ENCODE results near the gene TBX1.

The TBX1 gene

GRCh38 chr22:19802001-19802893 is 41.7 kb downstream of the TBX1 start:
- DNase-seq: no peak

DNA sequence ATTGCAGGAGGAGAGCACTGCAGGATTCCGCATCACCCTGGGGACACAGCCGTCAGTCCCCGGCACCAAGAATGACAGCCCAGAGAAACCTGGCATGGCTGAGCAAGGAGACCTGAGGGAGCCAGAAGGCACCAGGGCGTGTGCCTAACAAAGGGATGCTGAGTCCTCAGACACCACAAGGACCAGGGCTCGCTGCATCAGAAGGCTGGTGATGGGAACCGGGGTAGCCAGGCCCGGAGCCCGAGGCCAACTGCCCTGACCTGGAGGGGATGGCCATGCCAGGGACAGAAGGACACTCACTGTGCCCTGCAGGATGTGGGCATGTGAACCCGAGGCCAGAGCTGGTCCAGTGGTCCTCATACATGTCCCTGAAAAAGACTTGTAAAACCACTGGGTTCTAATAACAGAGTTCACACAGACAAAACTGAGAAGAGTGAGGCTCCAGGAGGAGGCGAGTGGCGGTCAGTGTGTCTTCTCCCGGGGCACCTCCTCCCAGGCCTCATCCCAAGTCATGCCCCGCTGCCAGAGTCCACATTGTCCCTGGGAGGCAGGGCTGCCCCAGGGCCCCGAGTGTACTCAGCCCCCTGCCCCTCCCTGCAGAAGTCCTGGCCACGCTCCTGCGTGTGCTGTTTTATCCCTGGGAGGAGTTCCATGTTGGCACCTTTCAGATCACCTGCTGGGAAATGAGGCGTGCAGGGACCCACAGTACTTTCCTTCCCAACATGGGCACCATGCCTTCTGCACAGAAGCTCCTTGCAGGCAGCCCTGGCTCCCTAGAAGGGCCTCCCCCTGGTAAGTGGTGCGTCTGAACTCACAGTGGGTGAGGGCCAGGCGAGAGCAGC is 42.5 kb downstream of the TBX1 start:
- no peak for DNase-seq

DNA sequence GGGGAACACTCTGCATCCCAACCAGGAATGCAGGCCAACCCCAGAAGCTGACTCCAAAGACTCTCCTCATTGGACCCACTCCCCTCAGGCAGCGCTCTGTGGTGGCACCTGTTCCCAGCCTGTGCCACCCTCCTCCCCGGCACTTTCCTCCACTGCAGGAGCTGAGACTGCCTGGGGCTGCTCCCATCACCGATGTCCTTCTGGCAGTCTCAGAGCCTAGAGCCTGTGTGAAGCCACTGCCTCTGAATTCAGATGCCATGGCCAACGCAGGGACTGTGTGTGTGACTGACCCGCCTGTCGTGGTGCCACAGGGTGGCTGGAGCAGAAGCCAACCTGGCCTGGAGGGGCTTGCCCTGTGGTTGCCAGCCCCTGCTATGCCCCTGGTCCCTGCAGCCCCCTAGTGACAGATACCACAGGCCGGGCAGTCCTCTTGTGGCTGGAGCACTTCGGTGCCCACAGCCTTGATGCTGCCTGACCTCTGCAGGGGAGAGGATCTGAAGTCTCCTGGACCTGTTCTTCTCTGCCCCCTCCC is 43.2 kb downstream of the TBX1 start:
- DNase-seq: no peak

- no peak for DNase-seq
These were observed 45.2 kb downstream of the TBX1 start for GRCh38 chr22:19805821-19806212.

GRCh38 chr22:19806213-19807160 is 45.9 kb downstream of the TBX1 start:
- peak; percentile 31 for DNase-seq

- no peak for DNase-seq
These were observed 46.8 kb downstream of the TBX1 start for GRCh38 chr22:19807161-19807913.

- DNase-seq: no peak
These were observed 47.6 kb downstream of the TBX1 start for GRCh38 chr22:19807914-19808872.

GRCh38 chr22:19808873-19809478 is 48.4 kb downstream of the TBX1 start:
- no peak for DNase-seq

DNA sequence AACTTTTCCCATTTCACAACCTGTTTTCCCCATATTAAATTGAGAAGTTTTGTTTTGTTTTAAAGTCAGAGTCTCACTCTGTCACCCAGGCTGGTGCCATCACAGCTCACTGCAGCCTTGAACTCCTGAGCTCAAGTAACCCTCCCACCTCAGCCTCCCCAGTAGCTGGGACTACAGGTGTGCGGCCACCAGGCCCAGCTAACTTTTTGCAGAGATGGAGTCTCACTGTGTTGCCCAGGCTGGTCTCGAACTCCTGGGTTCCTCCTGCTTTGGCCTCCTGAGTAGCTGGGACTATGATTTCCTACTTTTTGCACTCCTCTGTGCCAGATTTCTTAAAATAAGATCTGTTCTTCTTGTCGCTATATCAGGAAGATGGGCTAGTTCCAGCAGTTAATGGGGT is 49.2 kb downstream of the TBX1 start:
- DNase-seq: no peak

DNA sequence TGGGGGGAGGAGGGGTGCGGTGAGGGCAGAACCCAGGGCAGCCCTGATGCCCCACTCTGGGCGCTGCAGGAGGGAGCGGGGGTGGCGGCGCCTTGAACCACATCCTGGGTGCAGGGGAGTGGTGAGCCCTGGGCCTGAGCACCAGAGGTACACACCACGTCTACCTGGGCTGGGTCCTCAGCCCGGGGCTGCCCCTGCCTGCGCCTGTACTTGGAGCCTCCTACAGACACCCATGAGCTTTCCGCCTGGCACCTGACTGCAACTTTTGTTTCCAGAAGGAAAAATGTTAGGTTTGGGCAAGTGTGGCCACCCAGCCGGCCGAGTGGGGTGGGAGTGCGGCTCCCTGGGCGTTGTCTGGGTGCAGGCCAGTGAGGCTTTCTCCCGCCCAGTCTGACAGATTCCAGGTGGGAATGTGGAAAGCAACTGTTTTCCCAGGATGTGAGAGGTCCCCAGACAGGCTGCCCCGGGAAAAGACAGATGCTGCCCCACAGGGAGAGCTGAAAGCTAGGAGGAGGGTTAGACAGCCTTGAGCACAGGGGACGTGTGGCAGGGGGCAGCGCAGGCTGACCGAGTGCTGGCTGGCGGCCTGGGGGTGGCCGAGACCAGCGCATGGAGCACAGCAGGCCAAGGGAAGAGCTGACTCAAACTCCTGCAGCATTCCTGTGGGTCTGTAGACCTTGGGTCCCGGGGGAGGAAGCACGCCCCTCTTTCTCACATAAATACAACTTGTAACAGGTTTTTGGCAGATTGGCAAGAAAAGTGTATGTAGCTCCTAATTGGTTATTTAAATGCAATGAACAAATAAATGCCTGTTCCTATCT is 50.0 kb downstream of the TBX1 start:
- DNase-seq: no peak

DNA sequence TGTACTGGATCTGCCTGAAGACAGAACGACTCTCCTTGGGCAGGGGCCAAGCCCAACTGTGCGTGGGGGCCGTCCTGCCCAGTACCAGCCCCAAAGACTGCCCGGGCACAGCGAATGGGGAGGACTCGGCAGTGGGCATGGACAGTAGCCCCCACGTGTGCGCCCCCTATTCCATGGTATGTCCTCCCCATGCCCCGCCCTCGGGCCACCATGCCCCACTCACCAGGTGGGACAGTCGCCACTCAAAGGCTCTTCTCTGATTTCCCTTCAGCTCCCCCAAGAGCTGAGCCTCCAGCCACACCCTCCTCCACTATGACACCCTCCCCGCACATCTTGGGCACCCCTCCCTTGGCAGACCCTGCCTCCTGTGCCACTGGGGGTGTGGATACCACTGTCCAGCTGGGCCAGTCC is 50.6 kb downstream of the TBX1 start:
- no peak for DNase-seq

DNA sequence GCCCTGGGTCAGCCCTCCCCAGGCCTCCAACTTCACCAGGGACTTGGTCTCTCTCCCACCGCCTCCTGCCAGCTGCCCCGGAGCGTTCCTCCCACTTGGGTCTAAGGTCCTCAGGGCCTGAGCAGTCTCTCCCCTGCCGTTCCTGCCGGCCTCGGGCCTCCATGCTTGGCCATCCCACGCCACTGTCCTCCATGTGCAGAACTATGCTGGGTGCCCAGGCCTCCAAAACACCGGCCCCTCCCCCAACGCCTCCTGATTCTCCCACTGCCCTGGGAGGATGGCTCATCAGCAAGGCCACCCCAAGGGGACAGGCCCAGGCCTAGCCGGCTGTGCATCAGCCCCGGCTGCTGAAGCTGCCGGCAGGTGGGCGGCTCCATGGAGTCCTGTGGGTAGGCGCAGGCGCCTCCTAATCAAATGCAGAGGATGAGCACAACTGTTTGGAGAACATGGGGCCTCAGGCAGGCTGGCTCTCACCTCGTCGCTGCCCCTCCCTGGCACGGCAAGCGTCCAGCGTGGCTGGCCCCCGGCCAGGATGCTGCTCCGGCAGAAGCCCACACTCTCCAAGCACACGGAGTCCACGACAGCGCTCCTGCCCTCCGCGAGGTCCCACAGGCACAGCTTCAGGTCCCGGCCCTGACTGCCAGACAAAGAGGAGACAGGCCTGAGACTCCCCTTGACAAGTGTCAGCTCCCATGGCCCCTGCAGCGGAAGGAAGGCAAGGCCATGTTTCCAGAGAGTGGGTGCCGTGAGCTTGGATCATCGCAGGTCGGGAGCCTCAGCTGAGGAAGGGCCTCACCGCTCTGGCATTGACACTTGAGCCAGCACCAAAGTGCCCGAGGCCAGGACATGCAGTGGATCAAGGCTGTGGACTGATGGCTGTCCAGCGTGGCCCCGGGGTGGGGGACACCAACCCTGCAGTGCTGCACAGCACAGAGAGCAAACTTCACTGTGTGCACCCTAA is 51.5 kb downstream of the TBX1 start:
- no peak for DNase-seq

DNA sequence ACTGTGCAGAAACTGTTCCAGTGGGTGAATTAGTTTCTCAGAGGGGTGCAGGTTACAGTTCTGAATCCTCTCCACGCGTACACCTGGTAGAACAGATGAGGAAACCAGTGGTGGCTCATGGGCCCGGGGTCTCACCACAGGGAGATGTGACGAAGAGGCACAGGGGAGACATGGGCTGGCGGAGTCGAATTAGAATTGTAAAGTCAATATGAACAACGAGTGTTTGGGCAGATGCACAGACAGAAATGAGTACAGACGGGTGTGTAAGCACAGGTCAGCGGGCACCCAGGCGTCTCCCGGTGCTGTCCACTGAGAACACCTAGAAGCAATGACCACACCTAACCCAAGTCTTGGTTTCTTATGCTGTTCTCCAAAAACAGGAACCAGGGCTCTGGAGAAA is 52.3 kb downstream of the TBX1 start:
- no peak for DNase-seq

DNA sequence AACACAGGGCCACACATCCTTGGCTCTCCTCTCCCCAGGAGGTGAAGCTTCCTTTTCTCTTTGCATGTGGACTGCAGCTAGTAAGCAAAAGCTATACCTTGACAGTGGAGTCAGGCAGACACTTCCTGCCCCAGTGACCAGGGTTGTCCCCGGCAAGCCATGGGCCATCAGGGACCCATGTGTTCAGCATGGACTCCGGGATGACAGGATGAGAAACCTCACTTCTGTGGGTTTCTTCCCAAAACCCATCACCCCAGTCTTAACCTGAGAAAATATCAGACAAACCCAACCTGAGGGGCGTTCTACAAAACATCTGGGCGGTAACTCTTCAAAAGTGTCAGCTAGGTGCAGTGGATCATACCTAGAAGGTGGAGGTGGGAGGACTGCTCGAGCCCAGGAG is 53.9 kb downstream of the TBX1 start:
- DNase-seq: no peak

DNA sequence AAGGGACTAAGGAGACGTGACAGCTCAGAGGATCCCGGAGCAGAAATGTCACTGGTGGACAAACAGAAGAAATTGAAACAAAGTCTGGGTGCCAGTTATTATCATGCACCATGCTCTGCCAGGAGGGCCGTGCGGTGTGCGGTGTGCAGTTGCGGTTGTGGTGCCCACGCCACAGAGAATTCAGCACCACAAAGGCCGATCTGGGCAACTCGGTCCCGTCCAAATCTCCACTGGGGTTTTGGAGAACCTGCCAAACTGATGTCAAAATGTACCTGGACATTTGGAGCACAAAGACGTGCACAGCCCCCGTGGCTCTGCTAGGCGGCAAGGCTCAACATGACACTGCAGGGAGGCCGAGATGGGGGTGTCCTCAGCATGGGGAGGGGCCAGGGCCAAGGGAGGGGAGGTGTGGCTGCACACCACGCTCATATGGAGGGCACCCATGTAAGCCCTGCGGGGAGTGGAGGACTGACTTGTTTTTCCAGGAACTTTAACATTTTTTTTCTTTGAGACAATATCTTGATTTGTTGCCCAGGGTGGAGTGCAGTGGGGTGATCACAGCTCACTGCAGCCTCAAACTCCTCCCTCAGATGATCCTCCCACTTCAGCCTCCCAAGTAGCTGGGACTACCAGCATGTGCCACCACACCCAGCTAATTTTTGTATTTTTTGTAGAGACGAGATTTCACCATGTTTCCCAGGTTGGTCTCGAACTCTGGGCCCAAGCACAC is 54.7 kb downstream of the TBX1 start:
- DNase-seq: no peak

GRCh38 chr22:19815823-19816290 is 55.3 kb downstream of the TBX1 start:
- no peak for DNase-seq
